GM18505 (cell line): Measurements from ENCODE around the gene PTPN18.
A peak's percentile ranks its signal among the peaks of the same experiment; 100 is the strongest.

ENCODE experiments used
- ATAC-seq: cut with Tn5 transposase; IDR thresholded peaks from one replicate; pipeline ENCODE4 v1.9.1; 2021; ENCODE audit not compliant: unreplicated experiment
- POLR2A ChIP-seq: IDR thresholded peaks from 4 replicates; pipeline ENCODE4 v1.6.1; 2011; ENCODE audit warnings: borderline replicate concordance; ENCODE audit not compliant: insufficient read depth, insufficient read length; ENCODE audit errors: extremely low read depth

PTPN18 gene

GRCh38 chr2:130375291-130376266, 19.7 kb downstream of the PTPN18 start:
- TF ChIP-seq POLR2A: no peak
- no peak for ATAC-seq

- peak; percentile 21 for TF ChIP-seq POLR2A
These were observed 20.8 kb downstream of the PTPN18 start for GRCh38 chr2:130376433-130377293.

GRCh38 chr2:130377491-130377890, 21.6 kb downstream of the PTPN18 start:
- no peak for TF ChIP-seq POLR2A
- ATAC-seq: no peak

More at GRCh38 chr2:130376433-130377293, 20.8 kb downstream of the PTPN18 start:
- ATAC-seq: peak; percentile 40

- no peak for ATAC-seq
- TF ChIP-seq POLR2A: no peak
These were observed 22.5 kb downstream of the PTPN18 start for GRCh38 chr2:130378206-130378897.

DNA sequence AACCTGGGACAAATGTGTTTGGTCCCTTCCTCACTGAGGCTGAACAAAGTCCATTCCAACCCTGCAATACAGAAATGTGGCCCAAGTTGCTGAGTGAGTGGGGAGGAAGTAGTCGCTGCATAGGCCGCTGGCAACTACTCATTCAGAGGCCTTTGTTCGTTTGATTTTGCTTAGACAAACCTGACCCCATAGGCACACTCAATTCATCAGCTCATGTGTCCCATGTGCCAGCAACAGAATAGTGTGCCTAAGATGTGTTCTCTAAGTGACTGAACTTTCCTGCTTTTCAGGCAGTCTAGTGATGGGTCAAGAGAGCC, 23.0 kb downstream of the PTPN18 start:
- TF ChIP-seq POLR2A: no peak
- ATAC-seq: no peak

- ATAC-seq: no peak
- no peak for TF ChIP-seq POLR2A
These were observed 24.5 kb downstream of the PTPN18 start for GRCh38 chr2:130380096-130380934.

DNA sequence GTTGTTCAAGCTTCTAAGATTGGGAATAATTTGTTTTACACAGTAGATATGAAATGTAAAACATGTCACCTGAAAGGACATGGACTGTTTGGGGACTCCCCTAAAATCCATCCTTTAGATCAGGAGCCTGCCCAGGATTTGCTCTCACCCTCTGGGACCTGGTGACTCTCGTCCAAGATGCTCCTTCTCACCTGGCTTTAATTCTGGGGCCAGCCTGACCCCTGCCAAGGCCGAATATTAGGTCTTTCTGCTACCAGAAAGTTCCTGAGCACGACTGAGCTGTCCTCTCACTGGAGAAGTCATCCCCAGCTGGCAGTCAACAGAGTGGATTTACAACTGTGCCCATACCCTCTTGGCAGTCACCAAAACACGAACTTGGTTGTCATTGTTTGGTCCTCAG, 25.3 kb downstream of the PTPN18 start:
- TF ChIP-seq POLR2A: no peak
- ATAC-seq: no peak

GRCh38 chr2:130381619-130382018, 25.8 kb downstream of the PTPN18 start:
- no peak for TF ChIP-seq POLR2A
- no peak for ATAC-seq

- ATAC-seq: no peak
- no peak for TF ChIP-seq POLR2A
These were observed 26.6 kb downstream of the PTPN18 start for GRCh38 chr2:130382313-130382917.

DNA sequence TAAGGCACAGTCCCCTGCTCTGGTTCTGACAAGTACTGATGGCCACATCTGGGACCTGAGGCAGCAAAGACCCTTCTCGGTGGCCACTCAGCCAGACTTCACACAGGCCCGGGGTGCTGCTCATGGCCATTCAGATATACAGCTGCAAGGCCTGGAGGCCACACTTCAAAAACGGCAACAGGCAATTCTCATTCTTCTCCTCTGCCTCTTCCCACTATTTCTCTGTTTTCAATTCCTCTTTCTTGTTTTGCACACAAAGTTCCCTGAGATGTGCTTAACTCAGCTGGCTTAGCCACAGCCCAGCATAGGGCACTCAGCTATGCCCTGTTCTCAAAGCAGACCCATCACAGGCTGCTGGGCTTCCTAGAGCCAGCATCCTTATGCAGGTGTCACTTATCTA, 29.9 kb downstream of the PTPN18 start:
- ATAC-seq: peak; percentile 60
- no peak for TF ChIP-seq POLR2A

DNA sequence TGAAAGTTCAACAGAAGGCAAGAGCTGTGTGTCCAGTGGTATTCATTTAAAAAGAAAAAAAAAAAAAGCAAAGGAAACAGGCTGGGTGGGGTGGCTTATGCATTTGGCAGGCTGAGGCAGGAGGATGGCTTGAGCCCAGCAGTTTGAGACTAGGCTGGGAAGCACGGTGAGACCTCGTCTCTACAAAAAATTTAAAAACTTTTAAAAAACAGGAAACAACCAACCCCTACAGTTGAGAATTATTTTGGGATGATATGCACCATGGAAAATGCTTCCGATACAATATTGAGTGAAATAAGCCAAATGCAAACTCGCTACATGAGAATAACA, 31.2 kb downstream of the PTPN18 start:
- ATAC-seq: no peak
- no peak for TF ChIP-seq POLR2A

GRCh38 chr2:130387804-130388203, 31.9 kb downstream of the PTPN18 start:
- TF ChIP-seq POLR2A: no peak
- ATAC-seq: no peak
